Measurements from ENCODE around the gene COL27A1. TPM values are rescaled to one million over a fixed set of nuclear protein-coding genes. Genes with fewer than 3 reads are reported as not detected.

COL27A1 gene
- total RNA-seq, 1 donor from 2014 or later, result 4.3 TPM

- H3K4me3 Mint-ChIP-seq, result no peak overlapping the region
- H3F3A ChIP-seq (ENCODE audit: low read depth), result no peaks in the 10 kb centered on the region
- H3K9me3 ChIP-seq (ENCODE audit: low read depth), result no peaks in the 10 kb centered on the region
- H3K4me3 ChIP-seq, result no peak overlapping the region
- peaks cover 25% of the 10 kb centered on the region for H3K36me3 Mint-ChIP-seq
- DNase-seq (ENCODE audit: low spot score), result no peak
- H3K79me2 ChIP-seq (ENCODE audit: low read depth), result no peaks in the 10 kb centered on the region
- no peak overlapping the region for H3K27ac Mint-ChIP-seq
- H4K20me1 ChIP-seq (ENCODE audit: low read depth), result no peaks in the 10 kb centered on the region
- no peak overlapping the region for H2AFZ ChIP-seq (replicated peaks)
- H3K27me3 ChIP-seq, result no peaks in the 10 kb centered on the region
- no peaks in the 10 kb centered on the region for H3K4me1 ChIP-seq
- peaks cover 2% of the 10 kb centered on the region for H3K27me3 Mint-ChIP-seq (ENCODE audit: insufficient read depth, low read depth)
- H3K9me3 Mint-ChIP-seq, result peaks cover 7% of the 10 kb centered on the region
- H3K27ac ChIP-seq, result no peak overlapping the region
- H3K4me2 ChIP-seq, result no peak overlapping the region
- TF ChIP-seq EZH2phosphoT487 (IDR thresholded peaks at IDR 0.05), result no peak
- no peak for TF ChIP-seq EZH2 (IDR thresholded peaks at IDR 0.05)
- H3K36me3 ChIP-seq, result peaks cover 11% of the 10 kb centered on the region
- H3K4me1 Mint-ChIP-seq, result no peaks in the 10 kb centered on the region
- no peak overlapping the region for H3K9ac ChIP-seq
Observed at GRCh38 chr9:114300153-114300845, 145.0 kb downstream of the COL27A1 start.

GRCh38 chr9:114300846-114301797, 145.8 kb downstream of the COL27A1 start:
- H3K36me3 ChIP-seq, result peaks cover 9% of the 10 kb centered on the region
- no peak overlapping the region for H2AFZ ChIP-seq (replicated peaks)
- no peaks in the 10 kb centered on the region for H3K79me2 ChIP-seq (ENCODE audit: low read depth)
- peaks cover under 1% of the 10 kb centered on the region for H3K9me3 Mint-ChIP-seq
- no peak overlapping the region for H3K4me3 ChIP-seq
- H3K4me3 Mint-ChIP-seq, result no peak overlapping the region
- no peaks in the 10 kb centered on the region for H4K20me1 ChIP-seq (ENCODE audit: low read depth)
- H3K9ac ChIP-seq, result no peak overlapping the region
- H3K27ac Mint-ChIP-seq, result no peak overlapping the region
- H3K9me3 ChIP-seq (ENCODE audit: low read depth), result no peaks in the 10 kb centered on the region
- H3K27me3 ChIP-seq, result no peaks in the 10 kb centered on the region
- no peak overlapping the region for H3K4me2 ChIP-seq
- peaks cover 18% of the 10 kb centered on the region for H3K36me3 Mint-ChIP-seq
- TF ChIP-seq EZH2 (IDR thresholded peaks at IDR 0.05) (no peak), CTCF (IDR thresholded peaks at IDR 0.05) (no peak), EZH2phosphoT487 (IDR thresholded peaks at IDR 0.05) (no peak)
- peaks cover 2% of the 10 kb centered on the region for H3K27me3 Mint-ChIP-seq (ENCODE audit: insufficient read depth, low read depth)
- peaks cover 4% of the 10 kb centered on the region for H3K4me1 Mint-ChIP-seq
- no peaks in the 10 kb centered on the region for H3K4me1 ChIP-seq
- H3F3A ChIP-seq (ENCODE audit: low read depth), result no peaks in the 10 kb centered on the region
- H3K27ac ChIP-seq, result no peak overlapping the region
- no peak for DNase-seq (ENCODE audit: low spot score)

GRCh38 chr9:114301798-114302565, 146.6 kb downstream of the COL27A1 start:
- H3K27me3 Mint-ChIP-seq (ENCODE audit: insufficient read depth, low read depth), result peaks cover 2% of the 10 kb centered on the region
- H3F3A ChIP-seq (ENCODE audit: low read depth), result no peaks in the 10 kb centered on the region
- no peaks in the 10 kb centered on the region for H3K9me3 ChIP-seq (ENCODE audit: low read depth)
- H2AFZ ChIP-seq (replicated peaks), result no peak overlapping the region
- no peak overlapping the region for H3K4me2 ChIP-seq
- peaks cover 8% of the 10 kb centered on the region for H3K36me3 ChIP-seq
- H3K9ac ChIP-seq, result no peak overlapping the region
- H4K20me1 ChIP-seq (ENCODE audit: low read depth), result no peaks in the 10 kb centered on the region
- H3K4me1 Mint-ChIP-seq, result peaks cover 4% of the 10 kb centered on the region
- no peak for TF ChIP-seq CTCF (IDR thresholded peaks at IDR 0.05)
- TF ChIP-seq EZH2 (IDR thresholded peaks at IDR 0.05), result no peak
- H3K27me3 ChIP-seq, result no peaks in the 10 kb centered on the region
- no peaks in the 10 kb centered on the region for H3K9me3 Mint-ChIP-seq
- DNase-seq (ENCODE audit: low spot score), result no peak
- H3K79me2 ChIP-seq (ENCODE audit: low read depth), result no peaks in the 10 kb centered on the region
- no peak overlapping the region for H3K4me3 ChIP-seq
- H3K4me3 Mint-ChIP-seq, result no peak overlapping the region
- H3K27ac ChIP-seq, result no peak overlapping the region
- H3K36me3 Mint-ChIP-seq, result peaks cover 13% of the 10 kb centered on the region
- H3K4me1 ChIP-seq, result no peaks in the 10 kb centered on the region
- H3K27ac Mint-ChIP-seq, result no peak overlapping the region
